ENCODE measurements around the gene VRK1. TPM values are rescaled to one million over a fixed set of nuclear protein-coding genes. Genes with fewer than 3 reads are reported as not detected.

Gene VRK1
- total RNA-seq, 1 experiment from 2014 or later: 67.3 TPM

DNA sequence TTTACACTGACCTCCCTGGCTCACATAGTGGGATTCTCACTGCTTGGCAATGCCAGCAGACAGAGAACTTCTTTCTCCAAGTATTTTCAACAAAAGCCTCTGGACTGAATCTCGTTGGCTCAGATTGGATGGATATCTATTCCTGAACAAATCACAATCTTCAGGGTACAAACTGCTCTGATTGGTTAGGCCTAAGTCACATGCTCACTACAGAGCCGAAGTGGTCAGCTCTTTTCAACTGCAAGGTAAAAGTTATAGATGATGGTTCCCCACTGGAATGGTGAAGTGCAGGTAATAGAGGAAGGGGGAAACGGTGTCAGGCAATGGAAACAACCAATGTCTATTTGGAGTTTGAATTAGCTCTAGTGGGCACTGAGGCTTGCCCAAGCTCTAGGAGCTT is 16.7 kb upstream of the VRK1 start (continued):
- TF ChIP-seq, protein P1, sequence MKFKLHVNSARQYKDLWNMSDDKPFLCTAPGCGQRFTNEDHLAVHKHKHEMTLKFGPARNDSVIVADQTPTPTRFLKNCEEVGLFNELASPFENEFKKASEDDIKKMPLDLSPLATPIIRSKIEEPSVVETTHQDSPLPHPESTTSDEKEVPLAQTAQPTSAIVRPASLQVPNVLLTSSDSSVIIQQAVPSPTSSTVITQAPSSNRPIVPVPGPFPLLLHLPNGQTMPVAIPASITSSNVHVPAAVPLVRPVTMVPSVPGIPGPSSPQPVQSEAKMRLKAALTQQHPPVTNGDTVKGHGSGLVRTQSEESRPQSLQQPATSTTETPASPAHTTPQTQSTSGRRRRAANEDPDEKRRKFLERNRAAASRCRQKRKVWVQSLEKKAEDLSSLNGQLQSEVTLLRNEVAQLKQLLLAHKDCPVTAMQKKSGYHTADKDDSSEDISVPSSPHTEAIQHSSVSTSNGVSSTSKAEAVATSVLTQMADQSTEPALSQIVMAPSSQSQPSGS (CRISPR knock-in tag; IDR thresholded peaks at IDR 0.05; ENCODE audit: borderline replicate concordance, low read depth): no peak
- no peak for TF ChIP-seq SMAD3 (CRISPR knock-in tag; IDR thresholded peaks at IDR 0.05; ENCODE audit: borderline replicate concordance)
- TF ChIP-seq NR2C2 (CRISPR knock-in tag; IDR thresholded peaks at IDR 0.05): no peak

DNA sequence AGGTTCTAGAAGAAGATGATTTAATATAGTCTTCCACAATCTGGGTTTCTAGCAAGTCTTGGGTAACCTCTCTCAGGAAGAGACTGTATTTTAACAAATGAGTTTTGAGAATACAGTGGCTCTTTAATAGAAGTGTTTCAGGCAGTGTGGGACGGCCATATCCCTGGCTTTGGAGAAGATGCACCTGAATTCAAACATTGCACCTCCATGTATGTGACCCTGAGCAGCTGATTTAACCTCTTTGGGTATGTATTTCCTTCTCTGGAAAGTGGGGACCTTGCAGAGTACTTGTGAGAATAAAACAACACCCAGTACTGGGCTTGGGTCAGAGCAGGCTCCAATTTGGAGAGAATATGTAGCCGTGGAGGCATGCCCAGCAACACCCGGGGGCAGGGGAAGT is 15.8 kb upstream of the VRK1 start:
- ATAC-seq (no peak), DNase-seq (ENCODE audit: low spot score) (no peak)
- H3K27ac Mint-ChIP-seq: no peak overlapping the region
- ChIA-PET CTCF (no interaction called here), POLR2A (no interaction called here)
- no peaks in the 10 kb centered on the region for H3K36me3 Mint-ChIP-seq
- TF ChIP-seq, protein P1 (CRISPR knock-in tag; IDR thresholded peaks at IDR 0.05; ENCODE audit: borderline replicate concordance, low read depth): no peak
- no peak for TF ChIP-seq TEAD4 (CRISPR knock-in tag; IDR thresholded peaks at IDR 0.05)
- TF ChIP-seq, protein P2, sequence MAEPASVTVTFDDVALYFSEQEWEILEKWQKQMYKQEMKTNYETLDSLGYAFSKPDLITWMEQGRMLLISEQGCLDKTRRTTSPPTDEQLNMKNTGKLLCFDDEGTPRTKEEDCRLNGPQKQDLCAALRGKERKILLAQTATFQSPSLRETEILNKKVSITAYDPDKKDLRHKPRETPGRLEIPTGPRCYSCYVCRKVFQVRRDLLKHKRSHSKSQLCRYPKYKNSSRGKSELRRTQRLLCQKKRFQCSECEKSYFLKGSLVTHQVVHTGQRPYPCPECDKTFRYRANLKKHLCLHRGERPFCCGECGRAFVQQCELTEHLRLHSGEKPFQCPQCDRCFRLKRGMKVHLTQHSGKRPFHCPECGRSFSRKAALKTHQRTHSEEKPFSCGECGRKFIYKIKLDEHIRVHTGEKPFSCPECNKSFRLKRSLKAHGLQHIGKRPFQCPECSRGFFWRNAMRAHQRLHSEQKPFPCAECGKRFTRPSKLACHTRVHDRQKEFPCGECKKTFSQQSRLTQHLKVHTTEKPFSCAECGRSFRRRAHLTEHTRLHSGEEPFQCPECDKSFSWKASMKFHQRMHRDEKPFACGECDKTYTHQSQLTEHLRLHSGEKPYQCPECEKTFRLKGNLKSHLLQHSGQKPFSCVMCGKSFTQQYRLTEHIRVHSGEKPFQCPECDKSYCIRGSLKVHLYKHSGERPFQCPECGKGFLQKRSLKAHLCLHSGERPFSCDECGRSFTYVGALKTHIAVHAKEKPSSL (CRISPR knock-in tag; conservative IDR thresholded peaks at IDR 0.05): no peak
- TF ChIP-seq, protein P3, sequence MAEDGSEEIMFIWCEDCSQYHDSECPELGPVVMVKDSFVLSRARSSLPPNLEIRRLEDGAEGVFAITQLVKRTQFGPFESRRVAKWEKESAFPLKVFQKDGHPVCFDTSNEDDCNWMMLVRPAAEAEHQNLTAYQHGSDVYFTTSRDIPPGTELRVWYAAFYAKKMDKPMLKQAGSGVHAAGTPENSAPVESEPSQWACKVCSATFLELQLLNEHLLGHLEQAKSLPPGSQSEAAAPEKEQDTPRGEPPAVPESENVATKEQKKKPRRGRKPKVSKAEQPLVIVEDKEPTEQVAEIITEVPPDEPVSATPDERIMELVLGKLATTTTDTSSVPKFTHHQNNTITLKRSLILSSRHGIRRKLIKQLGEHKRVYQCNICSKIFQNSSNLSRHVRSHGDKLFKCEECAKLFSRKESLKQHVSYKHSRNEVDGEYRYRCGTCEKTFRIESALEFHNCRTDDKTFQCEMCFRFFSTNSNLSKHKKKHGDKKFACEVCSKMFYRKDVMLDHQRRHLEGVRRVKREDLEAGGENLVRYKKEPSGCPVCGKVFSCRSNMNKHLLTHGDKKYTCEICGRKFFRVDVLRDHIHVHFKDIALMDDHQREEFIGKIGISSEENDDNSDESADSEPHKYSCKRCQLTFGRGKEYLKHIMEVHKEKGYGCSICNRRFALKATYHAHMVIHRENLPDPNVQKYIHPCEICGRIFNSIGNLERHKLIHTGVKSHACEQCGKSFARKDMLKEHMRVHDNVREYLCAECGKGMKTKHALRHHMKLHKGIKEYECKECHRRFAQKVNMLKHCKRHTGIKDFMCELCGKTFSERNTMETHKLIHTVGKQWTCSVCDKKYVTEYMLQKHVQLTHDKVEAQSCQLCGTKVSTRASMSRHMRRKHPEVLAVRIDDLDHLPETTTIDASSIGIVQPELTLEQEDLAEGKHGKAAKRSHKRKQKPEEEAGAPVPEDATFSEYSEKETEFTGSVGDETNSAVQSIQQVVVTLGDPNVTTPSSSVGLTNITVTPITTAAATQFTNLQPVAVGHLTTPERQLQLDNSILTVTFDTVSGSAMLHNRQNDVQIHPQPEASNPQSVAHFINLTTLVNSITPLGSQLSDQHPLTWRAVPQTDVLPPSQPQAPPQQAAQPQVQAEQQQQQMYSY (CRISPR knock-in tag; IDR thresholded peaks at IDR 0.05): no peak
- TF ChIP-seq, protein P4, sequence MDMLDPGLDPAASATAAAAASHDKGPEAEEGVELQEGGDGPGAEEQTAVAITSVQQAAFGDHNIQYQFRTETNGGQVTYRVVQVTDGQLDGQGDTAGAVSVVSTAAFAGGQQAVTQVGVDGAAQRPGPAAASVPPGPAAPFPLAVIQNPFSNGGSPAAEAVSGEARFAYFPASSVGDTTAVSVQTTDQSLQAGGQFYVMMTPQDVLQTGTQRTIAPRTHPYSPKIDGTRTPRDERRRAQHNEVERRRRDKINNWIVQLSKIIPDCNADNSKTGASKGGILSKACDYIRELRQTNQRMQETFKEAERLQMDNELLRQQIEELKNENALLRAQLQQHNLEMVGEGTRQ (CRISPR knock-in tag; IDR thresholded peaks at IDR 0.05): no peak
- TF ChIP-seq, protein P5, sequence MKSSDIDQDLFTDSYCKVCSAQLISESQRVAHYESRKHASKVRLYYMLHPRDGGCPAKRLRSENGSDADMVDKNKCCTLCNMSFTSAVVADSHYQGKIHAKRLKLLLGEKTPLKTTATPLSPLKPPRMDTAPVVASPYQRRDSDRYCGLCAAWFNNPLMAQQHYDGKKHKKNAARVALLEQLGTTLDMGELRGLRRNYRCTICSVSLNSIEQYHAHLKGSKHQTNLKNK (CRISPR knock-in tag; IDR thresholded peaks at IDR 0.05): no peak
- TF ChIP-seq, protein P6, sequence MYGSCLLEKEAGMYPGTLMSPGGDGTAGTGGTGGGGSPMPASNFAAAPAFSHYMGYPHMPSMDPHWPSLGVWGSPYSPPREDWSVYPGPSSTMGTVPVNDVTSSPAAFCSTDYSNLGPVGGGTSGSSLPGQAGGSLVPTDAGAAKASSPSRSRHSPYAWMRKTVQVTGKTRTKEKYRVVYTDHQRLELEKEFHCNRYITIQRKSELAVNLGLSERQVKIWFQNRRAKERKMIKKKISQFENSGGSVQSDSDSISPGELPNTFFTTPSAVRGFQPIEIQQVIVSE (CRISPR knock-in tag; IDR thresholded peaks at IDR 0.05; ENCODE audit: borderline replicate concordance): no peak
- no peak for TF ChIP-seq CREB1 (CRISPR knock-in tag; IDR thresholded peaks at IDR 0.05)
- TF ChIP-seq, protein P7, sequence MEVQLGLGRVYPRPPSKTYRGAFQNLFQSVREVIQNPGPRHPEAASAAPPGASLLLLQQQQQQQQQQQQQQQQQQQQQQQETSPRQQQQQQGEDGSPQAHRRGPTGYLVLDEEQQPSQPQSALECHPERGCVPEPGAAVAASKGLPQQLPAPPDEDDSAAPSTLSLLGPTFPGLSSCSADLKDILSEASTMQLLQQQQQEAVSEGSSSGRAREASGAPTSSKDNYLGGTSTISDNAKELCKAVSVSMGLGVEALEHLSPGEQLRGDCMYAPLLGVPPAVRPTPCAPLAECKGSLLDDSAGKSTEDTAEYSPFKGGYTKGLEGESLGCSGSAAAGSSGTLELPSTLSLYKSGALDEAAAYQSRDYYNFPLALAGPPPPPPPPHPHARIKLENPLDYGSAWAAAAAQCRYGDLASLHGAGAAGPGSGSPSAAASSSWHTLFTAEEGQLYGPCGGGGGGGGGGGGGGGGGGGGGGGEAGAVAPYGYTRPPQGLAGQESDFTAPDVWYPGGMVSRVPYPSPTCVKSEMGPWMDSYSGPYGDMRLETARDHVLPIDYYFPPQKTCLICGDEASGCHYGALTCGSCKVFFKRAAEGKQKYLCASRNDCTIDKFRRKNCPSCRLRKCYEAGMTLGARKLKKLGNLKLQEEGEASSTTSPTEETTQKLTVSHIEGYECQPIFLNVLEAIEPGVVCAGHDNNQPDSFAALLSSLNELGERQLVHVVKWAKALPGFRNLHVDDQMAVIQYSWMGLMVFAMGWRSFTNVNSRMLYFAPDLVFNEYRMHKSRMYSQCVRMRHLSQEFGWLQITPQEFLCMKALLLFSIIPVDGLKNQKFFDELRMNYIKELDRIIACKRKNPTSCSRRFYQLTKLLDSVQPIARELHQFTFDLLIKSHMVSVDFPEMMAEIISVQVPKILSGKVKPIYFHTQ (CRISPR knock-in tag; IDR thresholded peaks at IDR 0.05): no peak
- TF ChIP-seq ETV6 (CRISPR knock-in tag; IDR thresholded peaks at IDR 0.05): no peak
- no peak for TF ChIP-seq NFYB (CRISPR knock-in tag; conservative IDR thresholded peaks at IDR 0.05; ENCODE audit: low read depth)
- TF ChIP-seq EMX1 (CRISPR knock-in tag; IDR thresholded peaks at IDR 0.05): no peak
- no peak for TF ChIP-seq FOXJ3 (CRISPR knock-in tag; IDR thresholded peaks at IDR 0.05; ENCODE audit: borderline replicate concordance)
- TF ChIP-seq, protein P8, sequence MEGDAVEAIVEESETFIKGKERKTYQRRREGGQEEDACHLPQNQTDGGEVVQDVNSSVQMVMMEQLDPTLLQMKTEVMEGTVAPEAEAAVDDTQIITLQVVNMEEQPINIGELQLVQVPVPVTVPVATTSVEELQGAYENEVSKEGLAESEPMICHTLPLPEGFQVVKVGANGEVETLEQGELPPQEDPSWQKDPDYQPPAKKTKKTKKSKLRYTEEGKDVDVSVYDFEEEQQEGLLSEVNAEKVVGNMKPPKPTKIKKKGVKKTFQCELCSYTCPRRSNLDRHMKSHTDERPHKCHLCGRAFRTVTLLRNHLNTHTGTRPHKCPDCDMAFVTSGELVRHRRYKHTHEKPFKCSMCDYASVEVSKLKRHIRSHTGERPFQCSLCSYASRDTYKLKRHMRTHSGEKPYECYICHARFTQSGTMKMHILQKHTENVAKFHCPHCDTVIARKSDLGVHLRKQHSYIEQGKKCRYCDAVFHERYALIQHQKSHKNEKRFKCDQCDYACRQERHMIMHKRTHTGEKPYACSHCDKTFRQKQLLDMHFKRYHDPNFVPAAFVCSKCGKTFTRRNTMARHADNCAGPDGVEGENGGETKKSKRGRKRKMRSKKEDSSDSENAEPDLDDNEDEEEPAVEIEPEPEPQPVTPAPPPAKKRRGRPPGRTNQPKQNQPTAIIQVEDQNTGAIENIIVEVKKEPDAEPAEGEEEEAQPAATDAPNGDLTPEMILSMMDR (IDR thresholded peaks at IDR 0.05): no peak
- TF ChIP-seq GRHL2 (CRISPR knock-in tag; IDR thresholded peaks at IDR 0.05; ENCODE audit: insufficient replicate concordance, severe bottlenecking): no peak
- TF ChIP-seq JAZF1 (CRISPR knock-in tag; IDR thresholded peaks at IDR 0.05): no peak
- TF ChIP-seq ZNF121 (CRISPR knock-in tag; IDR thresholded peaks at IDR 0.05): no peak
- H3K4me1 Mint-ChIP-seq: no peaks in the 10 kb centered on the region
- H3K27me3 Mint-ChIP-seq (ENCODE audit: low read depth): no peaks in the 10 kb centered on the region; the same call in none of the 2 replicates
- H3K4me3 Mint-ChIP-seq: no peak overlapping the region
- 0 out of 2 replicates have a peak, but pooled peaks cover 4% of the 10 kb centered on the region for H3K9me3 Mint-ChIP-seq

All from WTC11 (cell line).